GM21423 (cell line): ENCODE data around the gene TOB1.
"Not testable (repeated sequence)": the region's sequence is repeated elsewhere in the genome, so short reads cannot be mapped to it uniquely, and the experiment has no call there.

Source experiments
- ATAC-seq: cut with Tn5 transposase; IDR thresholded peaks from one replicate; pipeline ENCODE4 v1.9.1; 2021; ENCODE audit warnings: mild to moderate bottlenecking, moderate library complexity; ENCODE audit not compliant: unreplicated experiment

The TOB1 gene

DNA sequence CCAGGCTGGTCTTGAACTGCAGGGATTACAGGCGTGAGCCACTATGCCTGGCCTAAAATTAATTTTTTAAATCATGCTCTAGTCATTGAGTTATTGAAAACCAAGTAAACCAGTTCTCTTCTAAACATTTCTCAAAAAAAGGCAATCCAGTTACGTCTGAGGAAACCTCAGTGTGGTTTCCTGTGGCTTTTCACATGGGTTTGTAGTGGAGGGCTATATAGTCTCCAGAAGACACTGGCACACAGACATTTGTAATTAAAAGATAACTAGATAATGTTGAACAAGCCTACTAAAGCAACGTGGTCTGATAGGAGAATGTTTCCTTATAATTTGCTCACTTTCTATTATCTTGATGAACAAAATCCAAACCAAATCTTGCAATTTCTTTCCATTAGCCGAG is 5.2 kb upstream of the TOB1 start:
- no peak for ATAC-seq

DNA sequence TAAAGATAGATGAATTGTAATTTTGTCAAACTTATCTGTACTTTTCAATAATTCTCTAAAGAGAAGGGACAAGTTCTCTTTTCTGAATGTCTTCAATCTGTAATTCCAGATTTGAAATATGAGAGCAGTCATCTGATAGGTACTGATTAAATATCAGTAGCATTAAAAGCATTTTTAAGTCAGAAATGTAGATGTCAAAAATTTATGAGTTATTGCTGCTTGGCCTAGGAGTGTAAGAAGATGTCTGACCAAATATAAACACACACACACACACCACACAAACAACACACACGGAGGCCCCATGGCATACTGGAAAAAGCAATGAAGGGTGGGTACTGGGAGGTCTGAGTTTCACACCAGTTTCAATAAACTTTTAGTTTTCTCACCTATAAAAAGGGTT is 2.4 kb upstream of the TOB1 start:
- no peak for ATAC-seq

DNA sequence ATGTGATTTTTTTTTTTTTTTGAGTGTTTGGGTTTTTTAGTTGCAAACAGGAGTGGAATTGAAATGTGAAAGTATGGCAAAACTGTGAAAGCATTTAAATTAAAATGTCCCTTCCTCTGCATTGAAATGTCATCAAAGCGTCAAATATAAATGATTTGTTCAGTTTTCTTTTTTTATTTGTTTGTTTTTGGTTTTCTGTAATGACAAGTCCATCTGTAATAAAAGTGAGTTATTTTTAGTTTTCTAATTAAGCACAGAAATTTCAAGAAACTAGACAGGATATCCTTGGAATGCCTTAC is 1.9 kb upstream of the TOB1 start:
- no peak for ATAC-seq

DNA sequence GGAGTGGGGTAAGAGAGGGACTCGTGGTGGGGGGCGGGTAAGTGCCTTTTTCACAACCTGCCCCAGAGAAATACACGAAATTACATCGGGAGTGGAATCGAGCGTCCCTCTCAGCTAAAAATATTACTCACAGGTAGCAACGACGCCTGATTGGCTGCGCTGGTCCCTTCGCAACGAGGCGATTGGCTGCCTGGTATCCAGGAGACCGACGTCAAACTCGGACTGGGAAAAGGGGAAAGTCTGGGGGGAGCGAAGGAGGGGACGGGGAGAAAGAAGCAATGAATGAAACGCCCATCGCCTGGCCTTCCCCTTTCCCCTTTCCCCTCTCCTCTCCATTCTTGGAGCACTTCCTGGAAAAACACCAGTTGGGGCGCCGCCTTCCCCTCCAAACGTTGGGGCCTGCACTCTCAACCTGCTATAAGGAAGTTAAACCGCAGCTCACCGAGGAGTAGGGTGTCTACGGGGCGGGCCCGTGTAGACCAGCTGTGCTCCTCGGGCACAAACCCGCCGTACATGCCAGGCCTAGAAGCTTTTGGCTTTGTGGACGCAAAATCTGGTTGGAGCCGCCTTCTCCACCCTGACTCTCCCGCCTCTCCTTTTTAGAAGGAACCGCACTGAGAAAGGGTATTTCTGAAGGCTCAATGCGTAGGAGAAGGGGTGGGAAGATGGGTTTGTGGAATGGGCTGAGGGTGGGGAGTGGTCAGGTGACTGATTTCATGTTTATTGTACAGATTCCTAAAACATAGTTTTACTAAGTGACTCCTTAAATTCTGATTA is 1.4 kb upstream of the TOB1 start:
- peak; percentile 34 for ATAC-seq

DNA sequence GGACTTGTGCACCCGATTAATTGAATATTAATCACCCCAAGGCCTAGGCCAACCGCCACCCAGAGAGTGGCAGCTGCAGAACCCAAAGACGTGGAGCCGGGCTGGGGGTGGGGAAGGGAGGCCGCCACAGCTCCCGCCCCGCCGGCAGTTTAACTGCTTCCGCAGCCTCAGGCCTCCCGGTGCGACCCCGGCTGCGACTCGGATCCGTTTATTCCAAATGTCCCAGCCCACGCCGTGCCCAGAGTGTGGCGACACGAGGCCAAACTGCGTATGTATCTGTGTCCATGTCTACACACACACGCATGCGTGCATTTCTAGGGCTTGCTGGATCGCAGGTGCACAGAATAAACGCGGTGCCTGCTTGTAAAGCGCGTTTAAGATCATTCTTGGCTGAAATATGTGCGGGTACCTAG is 802 bp upstream of the TOB1 start:
- ATAC-seq = peak; percentile 5

DNA sequence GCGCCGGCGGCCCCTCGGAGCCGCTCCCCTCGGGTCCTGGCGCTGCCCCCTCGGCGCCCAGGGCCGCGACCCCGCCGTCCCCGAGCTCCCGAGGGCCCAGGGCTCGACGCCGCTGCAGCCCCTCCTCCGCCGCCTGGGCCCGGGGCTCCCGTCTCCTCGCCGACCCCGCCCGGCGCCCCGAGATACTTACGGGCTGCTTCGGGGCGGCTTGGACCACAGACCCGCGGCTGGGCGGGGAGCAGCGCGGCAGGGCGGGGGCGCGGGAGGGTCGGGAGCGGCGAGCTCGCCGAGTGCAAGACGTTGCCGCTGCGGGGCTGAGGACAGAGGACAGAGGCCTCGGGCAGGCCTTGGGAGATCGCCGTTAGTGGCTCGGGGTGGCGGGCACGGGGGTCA is 290 bp downstream of the TOB1 start:
- ATAC-seq = no peak

DNA sequence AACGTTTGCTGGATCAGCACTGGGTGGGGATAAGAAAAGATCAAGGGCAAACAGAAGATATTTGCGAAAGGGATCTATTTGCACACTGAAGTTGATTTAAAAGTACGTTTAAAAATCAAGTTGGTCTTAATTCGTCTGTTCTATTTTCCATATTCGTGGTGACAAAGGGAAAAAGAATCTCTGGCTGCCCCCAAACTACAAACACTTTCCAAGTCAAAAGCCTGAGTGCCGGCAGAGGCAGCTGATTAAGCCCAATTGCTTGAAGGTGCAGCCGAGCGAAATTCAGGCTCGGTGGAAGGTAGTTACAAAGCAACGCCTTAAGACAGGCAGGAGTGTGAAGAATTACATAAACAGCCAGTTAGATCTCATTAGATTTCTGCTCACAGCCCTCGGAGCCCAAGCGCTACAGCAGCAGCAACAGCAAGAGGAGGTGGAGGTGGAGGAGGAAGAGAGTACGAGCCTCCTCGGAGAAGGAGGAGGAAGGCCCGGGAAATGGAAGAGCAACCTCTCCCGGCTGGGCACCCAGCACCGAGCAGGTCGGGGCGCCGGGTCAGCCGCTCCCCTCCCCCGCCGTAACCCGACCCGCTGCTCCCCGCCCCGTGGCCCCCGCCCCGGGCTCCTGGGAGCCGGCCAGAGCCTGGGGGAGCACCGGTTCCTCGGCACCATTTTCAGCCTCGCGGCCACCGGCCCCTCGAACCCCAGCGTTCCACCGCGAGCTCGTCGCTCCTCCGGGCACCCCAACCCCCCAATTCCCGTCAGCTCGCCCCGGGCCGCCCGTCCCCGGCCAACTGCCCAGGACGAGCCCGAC is 890 bp downstream of the TOB1 start:
- ATAC-seq = peak; percentile 9

DNA sequence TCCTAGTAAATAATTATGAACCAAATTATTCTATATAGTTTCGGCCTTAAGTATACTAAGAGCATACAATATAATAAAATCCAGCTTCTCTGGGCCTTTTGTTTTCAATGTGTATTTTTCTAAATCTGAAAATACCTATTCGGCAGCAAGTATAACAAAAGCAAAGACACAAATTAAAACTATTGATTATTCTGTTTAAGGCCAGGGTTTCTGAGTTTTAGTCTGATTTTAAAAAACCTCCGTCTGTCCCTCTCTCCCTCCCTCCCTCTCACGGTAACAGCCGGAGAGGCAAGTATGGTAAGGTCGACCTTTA is 1.5 kb downstream of the TOB1 start:
- ATAC-seq = no peak

DNA sequence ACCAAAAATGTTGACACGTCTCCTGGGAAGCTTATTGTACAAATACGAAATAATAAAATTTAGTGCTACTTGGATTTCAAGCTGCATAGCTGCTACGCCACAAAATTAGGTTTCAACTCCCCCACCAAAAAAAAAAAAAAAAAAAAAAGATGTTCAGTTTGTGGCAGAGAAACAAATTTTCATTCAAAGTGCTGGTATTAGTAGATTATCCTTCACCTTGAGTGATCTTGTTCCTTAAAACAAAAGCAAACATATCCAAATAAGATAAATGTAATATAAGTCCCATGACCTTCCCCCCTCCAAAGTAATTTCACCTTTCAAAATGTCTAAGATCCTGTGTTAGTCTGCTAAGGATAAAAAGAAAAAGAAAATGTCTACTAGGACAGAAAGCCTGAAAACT is 2.2 kb downstream of the TOB1 start:
- ATAC-seq = no peak

DNA sequence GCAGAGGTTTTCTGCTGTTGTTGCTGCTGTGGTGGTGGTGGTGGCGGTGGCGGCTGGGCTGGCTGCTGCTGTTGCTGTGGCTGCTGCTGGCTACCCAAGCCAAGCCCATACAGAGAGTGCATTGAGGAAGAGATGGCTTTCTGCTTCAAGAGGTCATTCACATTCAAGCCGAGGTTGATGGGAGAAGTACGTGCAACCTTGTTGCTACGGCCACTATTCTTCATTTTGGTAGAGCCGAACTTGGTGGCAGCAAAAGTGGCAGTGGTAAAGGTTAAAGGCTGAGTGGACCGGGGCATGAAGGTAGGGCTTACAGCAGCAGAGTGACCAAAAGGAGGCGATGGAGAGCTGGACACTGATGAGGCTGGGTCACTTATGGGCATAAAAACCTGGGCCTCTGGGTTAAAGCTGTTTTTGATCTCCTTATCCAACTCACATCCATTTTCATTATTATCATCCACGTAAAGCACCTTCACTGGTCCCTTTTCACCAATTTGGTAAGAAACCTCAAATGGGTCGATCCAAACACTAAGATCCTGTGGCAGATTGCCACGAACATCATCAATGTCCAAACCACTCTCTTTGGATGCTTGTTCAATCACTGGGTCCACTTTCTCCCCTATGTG is 2.8 kb downstream of the TOB1 start:
- ATAC-seq = no peak

DNA sequence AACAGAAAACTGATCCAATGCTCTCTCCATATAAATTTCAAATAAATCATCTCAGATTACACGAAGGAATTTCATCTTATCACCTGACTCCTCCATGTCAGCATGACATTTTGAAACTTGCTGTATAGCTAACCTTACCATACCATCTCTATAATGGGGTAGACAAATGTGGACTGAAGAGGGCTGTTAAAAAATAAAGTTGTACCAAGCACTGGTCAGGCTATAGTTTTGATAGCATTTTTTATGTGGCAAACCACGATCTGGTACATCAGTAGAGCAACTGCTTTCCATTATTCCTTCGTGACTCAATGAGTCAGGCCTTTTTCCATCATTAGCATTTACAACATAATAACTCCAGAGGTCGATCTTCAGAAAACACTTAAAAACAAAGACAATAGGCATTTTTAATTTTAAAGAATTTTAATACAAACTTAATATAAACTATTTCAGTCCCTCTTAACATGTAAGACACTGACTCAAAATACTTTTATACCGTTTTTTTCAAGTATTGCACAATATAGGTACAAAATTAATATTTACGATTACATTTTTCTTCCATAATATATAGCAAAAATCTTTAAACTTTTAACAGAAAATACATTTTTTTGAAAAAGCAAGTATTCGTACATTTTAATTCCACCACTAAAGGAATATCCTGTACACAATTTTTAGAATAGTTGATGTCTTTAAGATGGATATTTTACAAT is 4.2 kb downstream of the TOB1 start:
- ATAC-seq = no peak

DNA sequence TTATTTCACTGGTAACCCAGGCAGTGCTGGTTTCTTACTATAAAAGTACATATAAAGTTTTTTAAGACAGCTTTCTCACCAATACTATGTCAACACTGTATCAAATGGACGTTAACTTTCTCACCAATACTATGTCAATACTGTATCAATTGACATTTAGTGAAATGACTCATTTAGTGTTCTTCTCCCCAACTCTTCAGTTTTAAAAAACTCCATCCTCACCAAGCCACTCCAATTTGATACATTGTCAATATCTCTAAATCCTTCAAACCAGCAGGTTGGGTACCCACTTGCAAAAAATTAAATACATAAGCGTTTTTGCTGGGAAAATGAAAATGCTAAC is 4.8 kb downstream of the TOB1 start:
- ATAC-seq = no peak

DNA sequence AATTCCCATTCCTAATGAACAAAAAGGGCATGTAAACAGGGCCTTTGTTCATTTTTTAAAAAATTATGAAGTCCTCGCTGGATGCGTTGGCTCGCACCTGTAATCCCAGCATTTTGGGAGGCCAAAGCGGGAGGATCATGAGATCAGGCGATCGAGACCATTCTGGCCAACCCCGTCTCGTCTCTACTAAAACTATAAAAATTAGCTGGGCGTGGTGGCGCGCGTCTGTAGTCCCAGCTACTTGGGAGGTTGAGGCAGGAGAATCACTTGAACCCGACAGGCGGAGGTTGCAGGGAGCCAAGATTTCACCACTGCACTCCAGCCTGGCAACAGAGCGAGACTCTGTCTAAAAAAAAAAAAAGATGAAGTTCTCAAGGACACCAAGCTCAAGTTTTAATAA is 6.4 kb downstream of the TOB1 start:
- not testable (repeated sequence) for ATAC-seq

DNA sequence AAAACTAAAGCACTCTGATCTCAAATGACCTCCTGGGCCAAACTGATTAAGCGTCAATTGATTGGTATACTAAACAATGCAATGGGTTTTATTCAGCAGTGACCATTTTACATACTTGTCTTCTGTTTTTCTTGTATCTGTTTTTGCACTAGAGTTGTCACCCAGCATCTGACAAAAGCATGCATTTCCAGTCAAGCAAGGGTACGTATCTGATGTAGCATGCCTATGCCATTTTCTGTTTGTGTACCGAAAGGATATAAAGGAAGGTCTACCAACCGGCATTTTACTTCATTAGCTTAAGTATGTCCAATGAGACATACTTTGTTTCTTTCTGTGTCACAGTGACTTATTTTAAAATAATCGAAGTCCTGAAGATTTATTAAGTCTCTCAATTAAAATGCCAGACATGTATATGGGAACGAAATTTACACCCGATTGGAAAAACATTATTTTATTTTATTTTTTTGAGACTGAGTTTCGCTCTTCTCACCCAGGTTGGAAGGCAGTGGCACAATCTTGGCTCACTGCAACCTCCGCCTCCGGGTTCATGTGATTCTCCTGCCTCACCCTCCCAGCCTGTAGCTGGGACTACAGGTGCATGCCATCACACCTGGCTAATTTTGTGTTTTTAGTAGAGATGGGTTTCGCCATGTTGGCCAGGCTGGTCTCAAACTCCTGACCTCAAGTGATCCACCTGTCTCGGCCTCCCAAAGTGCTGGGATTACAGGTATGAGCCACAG is 7.5 kb downstream of the TOB1 start:
- no peak for ATAC-seq

DNA sequence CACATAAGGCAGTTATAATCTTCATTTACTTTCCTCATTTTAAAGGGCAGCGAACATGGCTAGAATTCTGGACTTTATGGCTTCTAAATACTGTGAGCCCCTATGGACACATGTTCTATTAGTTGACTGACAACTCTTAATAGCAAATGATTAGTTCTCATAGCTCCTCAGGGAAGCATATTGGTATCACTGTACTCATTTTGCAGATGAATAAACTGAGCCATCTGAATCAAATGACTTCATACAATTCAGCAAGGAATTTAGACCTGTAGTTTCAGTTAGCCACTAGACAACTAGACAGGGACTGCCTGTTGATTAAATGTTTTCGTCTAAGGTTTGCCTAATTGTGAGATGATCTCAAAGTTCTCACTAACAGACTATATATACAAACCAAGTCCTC is 9.7 kb downstream of the TOB1 start:
- ATAC-seq = no peak

DNA sequence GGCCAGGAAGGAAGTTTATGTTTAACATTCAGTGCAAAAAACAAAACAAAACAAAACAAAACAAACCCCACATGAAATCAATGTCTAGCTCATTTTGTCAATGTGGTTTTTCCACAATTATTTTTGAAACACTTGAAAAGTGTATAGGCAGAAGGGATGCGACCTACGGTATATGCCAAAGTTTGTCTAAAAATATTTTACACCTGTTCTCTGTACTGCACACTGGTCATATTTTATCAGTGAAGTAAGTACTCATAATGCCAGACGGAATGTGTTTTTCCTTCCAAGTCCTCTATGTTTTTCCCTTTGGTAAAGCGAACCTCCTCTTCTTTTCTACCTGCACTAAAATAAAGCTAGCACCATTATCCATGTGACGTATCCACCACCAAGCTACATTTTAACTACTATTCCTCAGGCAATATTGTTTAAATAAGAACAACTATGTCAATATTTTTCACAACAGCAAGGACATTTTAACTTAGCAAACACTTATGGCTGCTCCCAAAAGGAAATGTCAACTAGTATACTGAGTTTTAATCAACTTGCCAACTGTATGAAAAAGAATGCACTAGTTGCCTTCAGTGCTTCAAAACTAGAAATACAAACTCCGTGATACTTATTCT is 10.3 kb downstream of the TOB1 start:
- no peak for ATAC-seq

DNA sequence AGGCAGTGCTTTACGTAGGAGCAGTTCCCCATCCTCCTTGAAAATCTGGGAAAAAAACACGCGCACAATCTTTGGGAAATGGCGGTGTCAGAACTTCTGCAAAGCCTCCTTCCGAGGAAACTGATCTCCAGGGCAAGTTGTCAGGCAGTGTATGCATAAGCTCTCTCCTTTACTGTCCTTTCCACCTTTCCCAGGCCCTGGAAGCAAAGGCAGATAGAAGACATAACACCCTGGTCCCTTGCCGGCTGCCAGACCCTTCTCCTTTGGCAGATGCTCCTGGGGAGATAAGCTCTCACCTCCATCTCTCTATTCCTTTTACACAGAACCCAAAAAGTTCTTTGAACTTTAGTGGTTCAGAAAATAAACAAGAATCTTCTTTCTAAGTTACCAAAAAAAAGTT is 12.4 kb downstream of the TOB1 start:
- ATAC-seq = no peak

DNA sequence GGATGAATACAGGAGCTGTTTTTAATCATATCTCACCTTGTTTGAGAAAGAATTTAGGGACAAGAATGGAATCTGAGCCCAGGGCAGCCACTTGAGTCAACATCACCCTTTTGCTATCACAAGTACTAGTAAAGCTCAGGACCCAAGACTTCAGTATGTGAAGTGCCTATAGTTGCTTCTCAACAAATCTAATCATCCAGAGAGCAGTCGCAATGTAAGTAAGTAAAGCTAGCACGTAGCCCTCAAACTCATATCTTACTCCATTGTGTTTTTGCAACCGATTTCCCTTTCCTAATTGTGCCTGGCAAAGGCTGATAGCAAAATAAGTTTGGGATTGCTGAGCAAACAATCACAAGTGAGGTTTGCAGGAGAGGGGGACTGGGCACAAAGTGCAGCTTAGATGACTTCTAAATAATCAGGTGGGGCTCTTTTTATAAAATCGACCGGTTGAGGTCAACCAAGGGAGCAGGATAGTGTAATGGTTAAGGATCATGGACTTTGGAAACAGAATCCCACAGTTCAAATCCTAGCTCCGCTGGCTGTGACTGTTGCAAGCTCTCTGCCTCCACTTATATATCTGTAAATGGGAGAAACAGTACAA is 13.0 kb downstream of the TOB1 start:
- no peak for ATAC-seq

DNA sequence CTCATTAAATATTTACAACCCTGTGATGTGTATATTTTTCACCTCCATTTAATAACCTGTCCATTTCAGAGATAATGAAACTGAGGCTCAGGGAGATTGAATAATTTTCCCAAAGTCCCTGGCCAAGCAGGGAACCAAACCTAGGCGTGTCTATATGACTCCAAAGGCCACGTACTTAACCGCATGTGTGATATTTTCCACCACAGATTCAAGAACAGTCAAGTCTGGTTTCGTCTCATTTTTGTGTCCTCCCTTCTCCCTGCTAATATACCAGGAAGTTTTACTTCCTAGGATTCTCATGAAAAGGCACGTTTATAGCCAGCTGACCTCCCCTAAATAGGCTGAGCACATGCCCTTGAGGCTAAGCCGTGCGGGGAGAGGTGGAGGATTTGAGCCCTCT is 15.5 kb downstream of the TOB1 start:
- ATAC-seq = no peak

DNA sequence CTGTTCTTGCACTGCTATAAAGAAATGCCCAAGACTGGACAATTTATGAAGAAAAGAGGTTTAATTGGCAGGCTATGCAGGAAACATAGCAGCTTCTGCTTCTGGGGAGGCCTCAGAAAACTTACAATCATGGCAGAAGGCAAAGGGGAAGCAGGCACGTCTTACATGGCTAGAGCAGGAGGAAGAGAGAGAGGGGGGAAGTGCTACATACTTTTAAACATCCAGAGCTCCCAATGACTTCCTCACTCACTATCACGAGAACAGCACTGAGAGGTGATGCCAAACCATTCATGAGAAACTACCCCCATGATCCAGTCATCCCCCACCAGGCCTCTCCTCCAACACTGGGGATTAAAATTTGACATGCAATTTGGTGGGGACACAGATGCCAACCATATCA is 17.4 kb downstream of the TOB1 start:
- no peak for ATAC-seq
